Panc1 (cell line): ENCODE results near the gene CABP4. TPM values are rescaled to one million over a fixed set of nuclear protein-coding genes. Genes with fewer than 3 reads are reported as not detected.

ENCODE experiments used
- ATAC-seq: fragments of 200-7000 bp; cut with Tn5 transposase; 2 replicates; pipeline ENCODE4 v1.9.1; 2020; ENCODE audit warnings: mild to moderate bottlenecking, moderate library complexity
- BruUV-seq: library from RNA; stranded (reverse); fragments of 400-500 nt; replicated peaks from 2 replicates; lab custom pipeline; 2021; lab: Mats Ljungman, UMichigan
- CTCF ChIA-PET: fragments of 300-600 bp; sonication (Branson Sonifier 250); formaldehyde crosslinking; loops from one replicate; lab custom pipeline; 2022; ENCODE audit warnings: antibody characterized with exemption; lab: Charles Lee
- POLR2A ChIA-PET: fragments of 300-600 bp; sonication (Branson Sonifier 250); formaldehyde crosslinking; loops from one replicate; lab custom pipeline; 2022; ENCODE audit warnings: antibody characterized with exemption; lab: Charles Lee
- DNase-seq: peaks from one replicate; pipeline ENCODE4 v3.0.0-alpha.2; 2010; ENCODE audit warnings: low read depth, low spot score
- H3K27ac ChIP-seq: 2 replicates; pipeline ENCODE4 v1.5.1; 2011; ENCODE audit warnings: mild to moderate bottlenecking, low read length, inconsistent platforms
- H3K27me3 ChIP-seq: fragments of 200-500 bp; sonication (Bioruptor generic); 2 replicates; pipeline ENCODE4 v1.6.0; 2014; ENCODE audit warnings: low read length, inconsistent platforms; ENCODE audit not compliant: control insufficient read depth, insufficient read depth
- H3K36me3 ChIP-seq: fragments of 200-500 bp; sonication (Bioruptor generic); 2 replicates; pipeline ENCODE4 v1.5.1; 2014; ENCODE audit warnings: inconsistent platforms, mild to moderate bottlenecking, low read length, moderate library complexity; ENCODE audit not compliant: control insufficient read depth, insufficient read depth
- H3K4me1 ChIP-seq: 2 replicates; pipeline ENCODE4 v1.5.1; 2011; ENCODE audit warnings: inconsistent platforms, mild to moderate bottlenecking, low read length, moderate library complexity; ENCODE audit not compliant: control insufficient read depth, insufficient read depth
- H3K4me3 ChIP-seq, 2 experiments: 2 replicates each; pipeline ENCODE4 v1.5.1; 2011 to 2012; ENCODE audit warnings: low read depth in 2 of 2, low read length in 2 of 2, mild to moderate bottlenecking in 2 of 2, inconsistent platforms in 1 of 2, moderate library complexity in 1 of 2
- H3K9me3 ChIP-seq: fragments of 200-500 bp; sonication (Bioruptor generic); 2 replicates; pipeline ENCODE4 v1.5.1; 2014; ENCODE audit warnings: low read depth, mild to moderate bottlenecking, inconsistent platforms, low read length, moderate library complexity; ENCODE audit not compliant: control insufficient read depth, insufficient read depth
- POLR2AphosphoS5 ChIP-seq: IDR thresholded peaks from 2 replicates; pipeline ENCODE4 v1.6.1; 2012; ENCODE audit warnings: mild to moderate bottlenecking, low read depth, low read length, moderate library complexity
- REST ChIP-seq, 2 experiments: IDR thresholded peaks; 2 replicates each; pipeline ENCODE4 v1.6.1; 2011 to 2012; ENCODE audit warnings: low read depth in 2 of 2, control low read depth in 1 of 2, low read length in 1 of 2, mild to moderate bottlenecking in 1 of 2, moderate library complexity in 1 of 2; ENCODE audit not compliant: insufficient read depth in 1 of 2
- SIN3A ChIP-seq: IDR thresholded peaks from 2 replicates; pipeline ENCODE4 v1.6.1; 2012; ENCODE audit warnings: low read depth, mild to moderate bottlenecking, low read length, moderate library complexity, borderline replicate concordance; ENCODE audit not compliant: insufficient read depth
- TCF7L2 ChIP-seq: IDR thresholded peaks from 2 replicates; pipeline ENCODE4 v1.6.1; 2011; ENCODE audit warnings: mild to moderate bottlenecking, low read depth, low read length, inconsistent platforms
- in situ Hi-C: cut with HindIII; loops from 2 replicates; pipeline ENCODE4 v1.10.0; 2016; ENCODE audit warnings: low sequenced_read_pairs, low pct_unique_long_range_greater_than_20kb
- intact Hi-C: fragments of 100-400 bp; cut with micrococcal nuclease; formaldehyde crosslinking; loops from one replicate; pipeline ENCODE4 v1.10.0; 2022; ENCODE audit not compliant: unreplicated experiment
- total RNA-seq: library from RNA; stranded (reverse); gene quantifications from one replicate; pipeline ENCODE4 v1.2.1, GENCODE V29; 2021; ENCODE audit not compliant: unreplicated experiment
- TF ChIP-seq, protein P1 (sequence below): fragments of 450-650 bp; IDR thresholded peaks from 2 replicates; pipeline ENCODE4 v1.5.1; 2017; ENCODE audit warnings: mild to moderate bottlenecking

The CABP4 gene
- total RNA-seq, 1 experiment from 2014 or later: not detected

DNA sequence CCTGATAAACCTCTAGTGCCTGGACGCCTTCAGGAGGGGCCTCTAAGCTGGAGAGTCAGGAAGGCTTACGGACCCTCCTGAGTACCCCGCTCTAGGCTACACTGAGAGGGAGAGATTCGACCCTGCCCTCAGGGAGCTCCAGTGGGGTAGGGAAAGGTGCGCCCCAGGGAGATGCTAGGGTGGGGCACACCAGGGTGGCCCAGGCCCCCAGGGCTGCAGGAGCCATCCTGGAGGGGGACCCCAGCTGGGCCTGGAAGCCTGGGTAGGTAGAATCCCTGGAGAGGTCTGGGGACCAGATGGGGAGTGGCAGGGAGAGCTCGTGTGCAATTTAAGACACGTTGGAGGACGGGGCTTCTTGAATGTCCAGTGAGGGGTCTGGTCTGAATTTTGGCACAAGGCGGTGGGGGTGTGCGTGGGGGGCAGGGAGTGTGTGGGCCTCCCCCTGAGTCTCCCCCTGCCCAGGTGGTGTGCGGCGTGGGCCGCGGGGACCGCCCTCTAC, 35.0 kb upstream of the CABP4 start:
- ATAC-seq (no peak), DNase-seq (no peak)
- BruUV-seq: no TSS peak
- TF ChIP-seq SIN3A: no peak
- TF ChIP-seq, protein P1, sequence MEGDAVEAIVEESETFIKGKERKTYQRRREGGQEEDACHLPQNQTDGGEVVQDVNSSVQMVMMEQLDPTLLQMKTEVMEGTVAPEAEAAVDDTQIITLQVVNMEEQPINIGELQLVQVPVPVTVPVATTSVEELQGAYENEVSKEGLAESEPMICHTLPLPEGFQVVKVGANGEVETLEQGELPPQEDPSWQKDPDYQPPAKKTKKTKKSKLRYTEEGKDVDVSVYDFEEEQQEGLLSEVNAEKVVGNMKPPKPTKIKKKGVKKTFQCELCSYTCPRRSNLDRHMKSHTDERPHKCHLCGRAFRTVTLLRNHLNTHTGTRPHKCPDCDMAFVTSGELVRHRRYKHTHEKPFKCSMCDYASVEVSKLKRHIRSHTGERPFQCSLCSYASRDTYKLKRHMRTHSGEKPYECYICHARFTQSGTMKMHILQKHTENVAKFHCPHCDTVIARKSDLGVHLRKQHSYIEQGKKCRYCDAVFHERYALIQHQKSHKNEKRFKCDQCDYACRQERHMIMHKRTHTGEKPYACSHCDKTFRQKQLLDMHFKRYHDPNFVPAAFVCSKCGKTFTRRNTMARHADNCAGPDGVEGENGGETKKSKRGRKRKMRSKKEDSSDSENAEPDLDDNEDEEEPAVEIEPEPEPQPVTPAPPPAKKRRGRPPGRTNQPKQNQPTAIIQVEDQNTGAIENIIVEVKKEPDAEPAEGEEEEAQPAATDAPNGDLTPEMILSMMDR: no peak
- no peak for TF ChIP-seq REST (IDR thresholded peaks at IDR 0.05; ENCODE audit: insufficient read depth in 1 of 2, low read depth in 2 of 2, low read length in 1 of 2)
- TF ChIP-seq POLR2AphosphoS5: no peak
- TF ChIP-seq TCF7L2: no peak
- ChIA-PET POLR2A (interaction anchor here (0.6 kb wide), 1 partner anchor 18 kb away, joined by 7 read pairs; the partner anchor contains the start of gene PPP1CA), CTCF (interaction anchor here (1.2 kb wide), 1 partner anchor 19 kb away, joined by 3 read pairs; no protein-coding TSS in a partner anchor)
- Histone ChIP-seq H3K9me3 (no peaks in the 10 kb centered on the region), H3K4me3 (peak overlapping the region; percentile 36 to 54), H3K27ac (peak overlapping the region; percentile 63), H3K27me3 (no peaks in the 10 kb centered on the region), H3K36me3 (no peaks in the 10 kb centered on the region), H3K4me1 (peaks cover 47% of the 10 kb centered on the region)
- intact Hi-C loops (no loop called here), in situ Hi-C loops (no loop called here)

- Histone ChIP-seq H3K4me1 (peaks cover 46% of the 10 kb centered on the region), H3K9me3 (no peaks in the 10 kb centered on the region), H3K4me3 (peak overlapping the region; percentile 54 to 61), H3K27me3 (no peaks in the 10 kb centered on the region), H3K27ac (peak overlapping the region; percentile 63), H3K36me3 (no peaks in the 10 kb centered on the region)
- intact Hi-C loops (no loop called here), in situ Hi-C loops (no loop called here)
- CTCF ChIA-PET: interaction anchor here (0.6 to 1.2 kb wide), 3 partner anchors 18 to 207 kb away, joined by 3 to 5 read pairs (median 3); no protein-coding TSS in a partner anchor
- TF ChIP-seq POLR2AphosphoS5 (peak; percentile 36; the same call in 1 of the 2 replicates), SIN3A (peak; percentile 60; the same call in 1 of the 2 replicates), TCF7L2 (no peak), REST (IDR thresholded peaks at IDR 0.05; ENCODE audit: insufficient read depth in 1 of 2, low read depth in 2 of 2, low read length in 1 of 2) (no peak)
- TF ChIP-seq, protein P1: no peak
- no TSS peak for BruUV-seq
- ATAC-seq (peak; percentile 91), DNase-seq (no peak)
- POLR2A ChIA-PET: interaction anchor here (0.6 kb wide), 2 partner anchors 19 to 23 kb away, joined by 3 to 7 read pairs; partner anchors contain the start of gene PPP1CA
These were observed 34.3 kb upstream of the CABP4 start for GRCh38 chr11:67420646-67421429.
